ENCODE measurements around the gene FIG4.
"Not testable (repeated sequence)": the region's sequence is repeated elsewhere in the genome, so short reads cannot be mapped to it uniquely, and the experiment has no call there.

The FIG4 gene

DNA sequence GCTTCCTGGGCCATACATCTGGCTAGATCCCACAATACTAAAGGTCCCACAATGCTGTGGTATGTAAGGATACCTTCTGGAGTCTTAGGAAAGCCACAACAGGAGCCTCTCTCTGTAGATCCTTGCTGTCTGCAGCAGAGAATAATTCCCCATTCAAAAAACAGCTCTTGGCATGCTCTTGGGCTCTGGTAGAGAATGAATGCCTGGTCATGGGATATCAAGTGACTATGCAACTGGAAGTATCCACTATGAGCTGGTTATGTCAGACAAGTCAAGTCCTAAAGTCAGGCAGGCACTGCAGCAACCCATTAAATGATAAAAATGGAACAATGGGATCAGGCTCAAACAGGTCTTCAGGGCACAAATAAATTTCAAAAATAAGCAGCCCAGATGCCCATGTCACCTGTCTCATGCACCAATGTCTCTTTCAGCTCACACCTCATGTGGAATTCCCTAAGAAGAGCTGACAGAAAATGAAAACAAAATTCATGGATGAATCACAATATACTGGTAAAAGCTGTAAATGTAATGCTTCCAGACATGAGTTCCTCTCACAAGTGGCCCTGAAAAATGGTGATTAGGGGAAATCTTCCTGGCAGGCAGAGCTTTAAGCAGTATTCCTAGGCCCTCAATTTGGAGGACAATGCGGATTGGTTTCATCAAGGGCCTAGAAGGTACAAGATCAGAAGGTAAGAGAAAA is 4.4 kb upstream of the FIG4 start:
- no peak overlapping the region for H3K4me3 ChIP-seq (ENCODE audit: low read length)
- TF ChIP-seq ZNF274 (IDR thresholded peaks at IDR 0.05; ENCODE audit: low read depth, low read length): no peak

DNA sequence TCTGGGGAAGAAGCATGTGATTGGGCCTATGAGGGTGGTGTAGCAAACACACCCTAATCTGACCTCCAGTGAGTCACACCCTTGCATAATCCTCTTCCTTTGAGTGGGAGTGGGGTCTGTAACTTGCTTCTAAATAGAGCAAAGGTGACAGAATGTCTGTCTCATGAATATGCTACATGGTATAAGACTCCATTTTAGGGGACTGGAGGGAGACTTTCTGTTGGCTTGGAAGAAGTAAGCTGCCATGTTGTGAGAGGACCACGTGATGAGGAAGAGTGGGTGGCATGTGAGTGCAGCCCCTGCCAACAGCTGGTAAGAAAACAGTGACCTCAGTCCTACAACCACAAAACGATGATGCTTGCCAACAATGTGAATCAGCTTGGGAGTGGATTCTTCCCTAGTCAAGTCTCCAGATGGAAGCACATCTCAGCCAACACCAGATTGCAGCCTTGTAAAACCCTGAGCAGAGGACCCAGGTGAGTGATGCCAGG is 3.8 kb upstream of the FIG4 start:
- TF ChIP-seq ZNF274 (IDR thresholded peaks at IDR 0.05; ENCODE audit: low read depth, low read length): no peak
- no peak overlapping the region for H3K4me3 ChIP-seq (ENCODE audit: low read length)

DNA sequence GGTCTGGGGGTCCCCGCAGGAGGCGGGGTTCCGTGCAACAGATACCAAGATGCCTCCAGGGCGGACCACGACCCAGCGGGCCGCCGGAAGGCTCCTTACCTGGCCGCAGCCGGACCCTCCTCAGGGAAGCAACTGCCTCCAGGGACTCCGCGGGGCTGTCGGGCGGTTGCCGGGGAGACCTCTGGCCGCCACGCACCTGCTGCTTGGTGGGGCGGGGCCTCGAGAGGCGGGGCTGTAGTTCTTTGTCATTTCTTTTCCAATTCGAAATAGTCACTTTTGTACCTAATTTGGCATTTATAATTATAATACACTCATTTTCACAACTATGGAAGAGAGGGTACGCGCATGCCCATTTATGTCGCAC is 741 bp upstream of the FIG4 start:
- peak overlapping the region; percentile 98 for H3K4me3 ChIP-seq (ENCODE audit: low read length)
- TF ChIP-seq ZNF274 (IDR thresholded peaks at IDR 0.05; ENCODE audit: low read depth, low read length): no peak

DNA sequence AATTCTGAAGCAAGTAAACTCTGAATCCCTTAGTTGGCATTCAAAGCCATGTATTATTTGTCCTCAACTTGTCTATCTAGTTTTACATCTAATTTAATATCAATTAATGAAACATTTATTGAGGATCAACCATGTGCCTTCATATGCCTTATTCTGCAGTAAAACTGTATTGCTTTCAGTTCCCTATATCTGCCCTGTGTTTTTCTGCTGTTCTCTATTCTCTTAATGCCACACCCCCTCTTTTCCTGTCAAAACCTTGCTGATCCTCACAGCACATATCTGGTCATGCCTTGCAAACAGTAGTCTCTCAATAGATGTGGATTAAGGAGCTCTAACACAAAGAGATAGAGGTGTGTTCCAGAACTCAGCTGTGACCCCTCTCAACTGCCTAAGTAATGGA is 2.0 kb downstream of the FIG4 start:
- H3K4me3 ChIP-seq (ENCODE audit: low read length): no peak overlapping the region
- TF ChIP-seq ZNF274 (IDR thresholded peaks at IDR 0.05; ENCODE audit: low read depth, low read length): no peak

DNA sequence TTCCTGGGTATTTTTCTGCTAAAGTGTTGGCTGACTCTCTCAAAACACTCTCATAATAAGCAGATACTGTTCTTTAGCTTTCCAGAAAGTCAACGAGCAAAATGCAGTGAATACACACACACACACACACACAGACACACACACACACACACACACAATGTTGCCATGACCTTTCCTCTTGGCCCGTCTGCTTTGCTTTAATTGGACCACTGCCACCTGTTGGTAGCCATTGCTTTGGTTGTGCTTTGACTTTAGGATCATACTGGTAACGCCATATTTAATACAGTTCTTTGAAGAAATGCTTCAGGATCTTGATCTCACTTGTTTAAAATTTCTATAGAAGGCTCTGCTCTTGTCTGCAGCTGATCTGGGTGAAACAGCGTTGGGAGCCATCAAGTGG is 4.4 kb downstream of the FIG4 start:
- TF ChIP-seq ZNF274 (IDR thresholded peaks at IDR 0.05; ENCODE audit: low read depth, low read length): no peak
- no peak overlapping the region for H3K4me3 ChIP-seq (ENCODE audit: low read length)

DNA sequence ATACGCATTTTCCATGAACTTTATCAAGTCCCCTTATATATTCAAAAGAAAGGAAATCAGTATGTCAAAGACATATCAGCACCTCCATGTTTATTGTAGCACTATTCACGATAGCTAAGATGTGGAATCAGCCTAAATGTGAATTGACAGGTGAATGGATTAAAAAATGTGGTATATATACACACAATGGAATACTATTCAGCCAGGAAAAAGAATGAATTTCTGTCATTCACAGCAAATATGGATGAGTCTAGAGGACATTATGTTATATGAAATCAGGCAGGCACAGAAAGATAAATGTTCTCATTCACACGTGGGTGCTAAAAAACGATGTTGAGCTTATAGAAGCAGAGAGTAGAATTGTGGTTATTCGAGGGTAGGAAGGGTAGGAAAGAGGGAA is 5.3 kb downstream of the FIG4 start:
- no peak overlapping the region for H3K4me3 ChIP-seq (ENCODE audit: low read length)
- TF ChIP-seq ZNF274 (IDR thresholded peaks at IDR 0.05; ENCODE audit: low read depth, low read length): no peak

DNA sequence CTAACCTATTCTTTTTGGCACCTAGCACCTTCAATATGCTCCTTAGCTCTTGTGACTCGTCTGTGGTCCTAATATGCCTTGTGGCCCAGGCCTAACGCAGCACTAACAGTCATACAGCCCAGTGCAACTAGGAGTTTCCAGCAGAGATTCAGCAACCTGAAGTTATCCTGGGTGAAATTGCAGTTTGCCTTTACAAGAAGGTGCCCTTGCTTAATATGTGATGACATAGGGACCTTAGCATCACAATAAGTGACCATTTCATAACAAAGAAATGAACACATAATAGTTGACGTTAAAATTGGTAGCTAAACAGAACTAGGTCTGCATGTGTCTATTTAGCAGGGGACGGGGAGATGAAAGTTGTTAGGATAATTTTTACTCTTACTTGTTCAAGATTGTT is 10.1 kb downstream of the FIG4 start:
- no peak overlapping the region for H3K4me3 ChIP-seq (ENCODE audit: low read length)
- no peak for TF ChIP-seq ZNF274 (IDR thresholded peaks at IDR 0.05; ENCODE audit: low read depth, low read length)

DNA sequence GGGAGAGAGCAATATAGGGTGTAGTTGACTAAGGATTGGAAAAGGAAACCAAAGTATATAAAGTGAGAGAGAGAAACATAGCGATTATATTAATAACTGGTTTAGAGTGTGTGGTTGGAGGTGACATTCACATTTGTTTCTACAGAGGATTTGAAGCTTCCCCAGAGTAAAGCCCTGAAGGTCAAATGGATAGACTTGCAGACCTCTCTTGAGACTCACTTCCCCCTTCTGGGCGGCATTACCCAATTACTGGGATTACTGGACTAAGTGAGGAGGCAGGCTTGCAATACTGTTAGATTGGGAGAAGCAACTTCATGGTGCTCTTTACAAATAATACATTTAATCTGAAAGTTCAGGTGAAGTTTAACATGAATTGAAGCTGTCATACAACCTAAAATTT is 10.7 kb downstream of the FIG4 start:
- TF ChIP-seq ZNF274 (IDR thresholded peaks at IDR 0.05; ENCODE audit: low read depth, low read length): no peak
- H3K4me3 ChIP-seq (ENCODE audit: low read length): no peak overlapping the region

DNA sequence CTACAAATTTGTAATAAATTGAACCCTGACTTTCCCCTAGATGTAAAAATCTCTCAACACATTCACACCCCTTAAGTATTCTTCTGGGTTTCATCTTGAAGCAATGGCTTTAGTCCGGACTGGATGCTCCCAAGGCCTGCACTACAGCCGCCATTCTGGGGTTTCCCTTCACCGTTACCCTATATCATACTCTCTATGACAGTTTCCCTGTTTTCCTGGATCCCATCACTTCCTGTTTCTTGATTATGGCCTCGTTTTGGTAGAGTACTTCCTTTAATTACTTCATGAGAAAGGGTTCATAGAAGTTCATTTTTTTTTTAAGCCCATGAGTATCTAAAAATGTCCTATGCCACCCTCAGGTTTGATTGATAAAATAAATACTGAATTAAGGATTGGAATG is 11.7 kb downstream of the FIG4 start:
- no peak for TF ChIP-seq ZNF274 (IDR thresholded peaks at IDR 0.05; ENCODE audit: low read depth, low read length)
- H3K4me3 ChIP-seq (ENCODE audit: low read length): no peak overlapping the region

DNA sequence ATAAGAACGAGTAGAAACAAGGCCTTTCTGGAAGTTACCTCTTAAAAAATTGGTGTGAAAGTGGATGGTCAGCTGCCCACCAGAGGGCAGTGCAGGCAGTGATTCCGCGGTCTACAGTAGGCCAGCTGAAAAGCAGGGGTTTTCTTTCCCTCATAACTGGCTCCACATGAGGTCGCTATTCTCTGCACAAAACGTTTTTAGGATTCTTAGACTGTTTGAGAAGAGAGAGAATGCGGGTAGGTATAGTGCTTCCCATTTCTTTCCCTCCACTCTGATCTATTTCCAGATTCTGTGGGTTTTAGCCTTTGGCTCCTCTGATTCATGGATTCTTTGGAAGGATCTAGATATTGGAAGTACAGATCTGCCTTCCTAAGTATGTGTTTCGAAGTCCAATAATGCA is 14.2 kb downstream of the FIG4 start:
- H3K4me3 ChIP-seq (ENCODE audit: low read length): no peak overlapping the region
- no peak for TF ChIP-seq ZNF274 (IDR thresholded peaks at IDR 0.05; ENCODE audit: low read depth, low read length)

DNA sequence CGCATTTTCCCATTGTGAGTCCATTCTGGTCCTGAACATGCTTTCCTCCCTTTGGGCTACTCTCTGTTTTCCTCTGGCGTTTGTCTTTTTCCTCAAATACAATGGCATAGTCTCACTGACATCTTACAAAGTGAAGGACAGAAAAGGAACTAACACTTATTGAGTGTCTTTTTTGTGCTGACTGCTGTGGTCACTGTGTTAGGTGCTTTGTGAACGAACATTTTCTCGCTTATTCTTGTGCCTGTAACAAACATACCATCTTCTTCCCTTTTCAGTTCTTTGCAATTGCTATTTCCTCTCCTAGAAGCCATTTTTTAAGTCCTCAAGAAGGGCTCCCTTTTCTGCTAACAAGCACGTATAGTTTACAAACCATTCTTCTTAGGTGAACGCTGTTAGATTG is 15.4 kb downstream of the FIG4 start:
- TF ChIP-seq ZNF274 (IDR thresholded peaks at IDR 0.05; ENCODE audit: low read depth, low read length): no peak
- H3K4me3 ChIP-seq (ENCODE audit: low read length): no peak overlapping the region

DNA sequence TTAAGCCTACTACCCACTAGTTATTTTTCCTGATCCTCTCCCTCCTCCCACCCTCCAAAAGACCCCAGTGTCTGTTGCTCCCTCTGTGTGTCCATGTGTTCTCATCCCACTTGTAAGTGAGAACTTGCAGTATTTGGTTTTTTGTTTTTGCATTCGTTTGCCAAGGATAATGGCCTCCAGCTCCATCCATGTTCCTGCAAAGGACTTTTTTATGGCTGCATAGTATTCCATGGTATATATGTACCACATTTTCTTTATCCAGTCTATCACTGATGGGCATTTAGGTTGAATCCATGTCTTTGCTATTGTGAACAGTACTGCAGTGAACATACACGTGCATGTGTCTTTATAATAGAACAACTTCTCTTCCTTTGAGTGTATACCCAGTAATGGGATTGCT is 17.0 kb downstream of the FIG4 start:
- not testable (repeated sequence) for H3K4me3 ChIP-seq (ENCODE audit: low read length)

DNA sequence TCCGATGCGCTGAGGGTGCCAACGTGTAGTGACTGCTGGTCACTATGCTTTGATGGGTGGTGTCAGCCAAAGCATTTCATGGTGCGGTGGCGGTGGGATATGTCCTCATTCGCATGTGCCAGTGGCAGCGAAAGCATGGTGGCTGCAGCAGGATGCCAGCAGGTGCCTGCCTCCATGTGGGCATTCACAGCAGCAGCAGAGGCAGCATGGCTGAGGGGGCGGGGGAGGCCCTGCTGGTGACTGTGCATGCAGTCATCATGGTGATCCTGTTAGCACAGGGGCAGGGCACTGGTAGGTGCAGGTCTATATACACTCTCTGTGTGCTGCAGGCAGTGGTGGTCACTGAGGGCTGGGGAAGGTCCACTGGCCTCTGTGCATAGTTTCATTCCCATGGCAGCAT is 22.0 kb downstream of the FIG4 start:
- no peak overlapping the region for H3K4me3 ChIP-seq (ENCODE audit: low read length)
- TF ChIP-seq ZNF274 (IDR thresholded peaks at IDR 0.05; ENCODE audit: low read depth, low read length): no peak

DNA sequence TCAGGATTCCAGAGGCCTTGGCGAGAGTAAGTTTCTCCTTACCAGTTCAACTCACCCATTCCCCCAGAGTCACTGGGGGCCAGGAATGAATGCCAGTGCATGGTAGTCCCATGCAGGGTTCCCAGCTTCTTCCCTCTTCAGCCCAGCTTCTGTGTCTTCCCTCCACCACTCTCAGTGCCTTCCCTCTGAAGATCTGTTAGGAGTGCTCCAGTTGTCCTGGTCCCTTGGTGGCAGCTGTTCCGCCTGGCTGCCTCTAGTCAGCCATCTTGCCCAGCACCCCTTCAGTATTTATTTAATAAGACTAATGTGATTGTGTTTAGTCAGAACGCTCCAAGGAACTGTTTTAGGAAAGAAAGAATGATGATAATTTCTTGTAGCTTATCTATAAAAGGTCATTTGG is 23.1 kb downstream of the FIG4 start:
- no peak for TF ChIP-seq ZNF274 (IDR thresholded peaks at IDR 0.05; ENCODE audit: low read depth, low read length)
- no peak overlapping the region for H3K4me3 ChIP-seq (ENCODE audit: low read length)

DNA sequence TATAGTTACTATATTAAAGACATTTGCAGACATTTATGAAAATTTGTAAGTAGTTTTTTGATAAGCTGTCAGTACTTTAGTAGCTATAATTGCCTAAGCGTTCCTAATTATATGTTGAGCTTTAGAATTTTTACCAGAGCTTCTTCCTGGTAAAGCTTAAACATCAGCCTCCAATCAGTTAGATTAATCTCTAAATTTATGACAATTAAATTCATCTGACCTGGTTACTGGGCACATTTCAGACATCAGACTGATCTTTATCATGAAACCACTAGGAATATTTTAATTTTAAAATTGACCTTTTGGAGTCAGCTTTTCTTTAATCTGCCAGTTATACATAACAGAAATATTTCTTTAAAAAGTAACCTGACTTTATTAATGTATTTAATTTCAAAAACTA is 23.5 kb downstream of the FIG4 start:
- TF ChIP-seq ZNF274 (IDR thresholded peaks at IDR 0.05; ENCODE audit: low read depth, low read length): no peak
- H3K4me3 ChIP-seq (ENCODE audit: low read length): no peak overlapping the region

DNA sequence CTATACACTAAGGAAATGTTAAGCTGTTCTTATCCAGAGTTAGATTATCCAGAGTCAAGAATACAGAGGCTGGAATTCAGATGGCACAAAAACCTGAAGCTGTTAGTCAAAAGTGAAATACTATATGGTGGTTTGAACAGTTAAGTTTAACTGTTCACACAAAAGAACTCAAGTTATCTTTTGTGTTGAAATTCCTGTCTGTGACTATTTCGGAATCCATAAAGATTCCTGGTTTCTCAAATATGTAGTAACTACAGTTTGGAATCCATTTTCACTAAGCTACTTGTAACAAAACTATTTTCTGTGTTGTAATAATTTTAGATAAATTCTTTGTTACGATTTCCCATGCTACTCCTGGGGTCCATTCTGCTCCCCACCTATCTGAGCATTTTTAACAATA is 24.5 kb downstream of the FIG4 start:
- no peak for TF ChIP-seq ZNF274 (IDR thresholded peaks at IDR 0.05; ENCODE audit: low read depth, low read length)
- H3K4me3 ChIP-seq (ENCODE audit: low read length): no peak overlapping the region

All from GM08714 (cell line).